Stimulated activated CD8-positive, alpha-beta memory T cell treated with anti-CD3 and anti-CD28 coated beads, Interleukin-4, amount 100 ng/mL, for 1 hour (primary cell): ENCODE data around the gene LETM1.

Source experiments
- DNase-seq, 2 donors: peaks; one replicate each; pipeline ENCODE4 v3.0.0-alpha.2; 2020; ENCODE audit warnings: low read depth in 2 of 2, low spot score in 1 of 2

Gene LETM1

GRCh38 chr4:1797298-1797860 is 58.6 kb downstream of the LETM1 start:
- no peak for DNase-seq

DNA sequence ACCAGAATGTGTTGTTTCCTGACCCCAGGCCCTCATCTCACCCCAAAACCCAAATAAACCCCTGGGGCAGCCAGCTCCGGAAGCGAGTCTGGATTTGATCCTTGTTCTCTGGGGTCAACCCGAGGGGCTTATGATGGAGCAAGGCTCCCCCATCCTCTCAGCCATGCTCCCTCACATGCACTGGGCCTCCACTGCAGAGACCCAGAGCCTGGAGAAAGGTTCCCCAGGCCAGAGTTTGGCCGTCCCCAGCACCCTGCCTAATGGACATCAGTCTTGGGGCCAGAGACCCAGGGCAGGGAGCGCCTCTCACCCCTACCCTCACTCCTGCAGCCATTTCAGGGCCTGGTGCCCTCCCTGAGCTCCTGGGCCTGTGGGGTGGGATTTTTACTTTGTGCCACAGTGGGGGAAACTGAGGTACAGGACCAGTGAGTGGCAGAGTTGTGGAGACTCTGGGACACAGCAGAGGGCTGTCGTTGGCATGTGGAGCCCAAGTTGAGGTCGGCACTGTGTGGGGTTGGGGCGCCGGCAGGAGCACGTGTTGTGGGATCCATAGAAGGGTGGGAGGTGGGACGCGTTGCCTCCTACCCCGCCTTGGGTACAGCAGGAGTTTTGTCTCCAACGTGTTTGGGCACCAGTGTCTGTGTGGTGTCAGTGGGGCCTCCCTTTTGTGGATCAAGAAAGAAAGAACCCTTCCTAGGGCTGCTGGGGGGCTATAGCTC is 59.3 kb downstream of the LETM1 start:
- DNase-seq: no peak

DNA sequence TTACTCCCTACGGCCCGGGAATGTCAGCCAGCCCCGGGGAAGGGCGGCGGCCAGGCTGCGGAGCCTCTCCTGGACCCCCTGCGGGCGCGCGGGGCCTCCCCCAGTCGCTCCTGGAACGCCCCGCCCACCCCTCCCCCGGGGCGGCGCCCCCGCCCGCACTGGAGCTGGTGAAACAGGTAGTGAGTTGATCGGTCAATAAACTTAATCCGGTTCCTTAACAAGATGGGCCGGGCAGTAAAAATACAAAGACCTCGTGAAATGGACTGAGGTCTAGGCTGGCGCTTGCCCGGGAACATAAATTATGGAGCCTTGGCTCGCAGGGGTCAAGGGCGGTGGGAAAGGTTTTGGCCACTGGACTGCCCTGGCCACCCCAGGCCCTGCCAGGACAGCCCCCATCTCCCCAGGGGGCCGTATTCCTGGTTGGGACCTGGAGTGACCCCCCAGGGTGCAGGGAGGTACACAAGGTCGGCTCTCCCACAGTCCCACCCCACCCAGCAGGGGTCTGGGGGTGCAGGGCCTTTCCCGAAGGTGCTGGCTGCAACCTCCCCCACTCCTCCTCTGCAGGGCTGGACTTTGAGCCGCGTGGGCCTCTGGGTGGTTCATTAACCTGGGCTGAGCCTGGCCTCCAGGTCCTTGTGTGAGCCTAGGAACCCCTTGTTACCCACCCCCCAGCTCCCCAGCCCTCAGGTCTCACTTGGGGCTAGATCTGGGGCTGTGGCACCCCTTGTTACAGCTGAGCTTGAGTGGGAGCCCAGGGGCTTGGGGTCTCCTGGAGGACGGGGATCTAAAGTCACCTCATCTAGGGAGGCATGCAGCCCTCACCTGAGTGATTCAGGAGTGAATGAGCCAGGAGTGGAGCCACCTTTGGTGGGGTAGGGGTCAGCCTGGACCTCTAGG is 60.4 kb downstream of the LETM1 start:
- DNase-seq: no peak

DNA sequence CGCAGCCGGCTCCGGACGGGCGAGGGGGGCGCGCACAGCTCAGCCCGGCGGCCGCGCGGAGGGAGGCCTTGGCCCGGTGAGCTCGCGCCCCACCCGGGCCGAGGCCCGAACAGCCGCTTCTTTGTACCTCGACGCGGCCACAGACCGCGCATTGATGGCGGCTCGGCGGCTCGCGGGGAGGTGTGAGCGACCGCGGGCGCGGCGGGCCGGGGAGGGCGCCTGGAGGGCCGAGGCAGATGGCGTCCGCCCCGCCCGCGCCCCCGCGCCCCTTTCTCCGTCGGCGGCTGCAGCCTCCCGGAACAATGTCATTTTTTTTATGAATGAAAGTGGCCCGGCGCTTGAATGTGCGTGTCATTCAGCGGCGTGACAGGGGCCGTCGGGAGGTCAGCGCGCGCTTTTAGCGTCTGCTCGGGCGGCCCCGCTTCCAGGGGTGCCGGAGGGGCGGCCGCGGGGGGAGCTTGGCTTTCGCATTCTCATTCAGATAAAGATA is 61.1 kb downstream of the LETM1 start:
- DNase-seq: no peak

DNA sequence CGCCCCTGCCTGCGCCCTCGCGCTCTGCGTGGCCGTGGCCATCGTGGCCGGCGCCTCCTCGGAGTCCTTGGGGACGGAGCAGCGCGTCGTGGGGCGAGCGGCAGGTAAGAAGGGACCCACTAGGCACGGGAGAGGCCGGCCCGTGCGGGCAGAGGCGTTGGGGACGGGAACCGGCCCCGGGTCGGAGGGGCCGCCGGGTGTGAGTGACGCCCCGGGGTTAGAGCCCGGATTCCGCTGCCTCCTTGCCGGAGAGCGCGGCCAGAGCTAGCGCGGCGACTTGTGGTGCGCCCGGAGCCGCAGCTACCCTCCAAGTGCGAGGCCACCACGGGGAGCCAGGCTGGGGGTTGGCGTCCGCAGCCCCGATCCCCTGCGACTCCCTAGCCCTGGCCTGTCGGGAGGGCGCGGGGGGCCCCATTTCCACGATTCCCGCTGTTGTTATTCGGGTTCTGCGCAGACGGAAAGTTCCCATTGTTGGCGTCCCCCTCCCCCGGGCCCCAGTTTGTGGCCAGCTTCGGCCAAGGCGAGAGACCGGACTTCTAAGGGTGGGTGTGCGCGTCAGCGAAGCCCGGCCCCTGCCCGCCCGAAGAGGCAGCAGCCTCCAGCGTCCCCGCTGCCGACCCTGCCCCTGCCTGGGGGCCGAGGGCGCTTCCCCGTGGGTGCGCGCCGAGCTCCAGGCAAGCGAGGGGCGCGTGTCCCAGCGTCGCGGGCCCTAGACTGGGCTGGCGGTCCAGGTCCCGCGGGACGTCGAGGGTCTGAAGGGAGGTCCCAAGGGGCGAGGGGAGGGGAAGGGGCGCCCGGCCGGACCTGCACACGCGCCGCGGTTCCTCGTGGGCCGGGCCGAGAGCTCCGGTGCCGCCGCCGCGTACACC is 61.8 kb downstream of the LETM1 start:
- DNase-seq: no peak

DNA sequence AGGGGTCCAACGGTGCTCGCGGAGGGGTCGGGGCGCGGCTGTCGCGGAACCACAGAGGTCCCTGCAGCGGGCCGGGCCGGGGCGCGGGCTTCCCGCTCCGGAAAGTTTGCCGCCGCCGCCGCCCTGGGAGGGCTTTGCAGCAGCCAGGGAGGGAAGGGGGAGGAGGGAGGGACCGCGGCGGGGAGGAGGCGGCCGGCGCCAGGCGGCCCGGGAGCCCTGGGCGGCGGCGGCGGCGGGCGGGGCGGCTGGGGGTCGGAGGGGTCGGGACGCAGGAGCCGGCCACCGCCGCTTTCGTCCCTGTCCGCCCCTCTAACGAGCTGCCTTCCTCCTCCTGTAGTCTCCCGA is 62.5 kb downstream of the LETM1 start:
- peak in 1 of 2 donors; percentile 11 for DNase-seq

DNA sequence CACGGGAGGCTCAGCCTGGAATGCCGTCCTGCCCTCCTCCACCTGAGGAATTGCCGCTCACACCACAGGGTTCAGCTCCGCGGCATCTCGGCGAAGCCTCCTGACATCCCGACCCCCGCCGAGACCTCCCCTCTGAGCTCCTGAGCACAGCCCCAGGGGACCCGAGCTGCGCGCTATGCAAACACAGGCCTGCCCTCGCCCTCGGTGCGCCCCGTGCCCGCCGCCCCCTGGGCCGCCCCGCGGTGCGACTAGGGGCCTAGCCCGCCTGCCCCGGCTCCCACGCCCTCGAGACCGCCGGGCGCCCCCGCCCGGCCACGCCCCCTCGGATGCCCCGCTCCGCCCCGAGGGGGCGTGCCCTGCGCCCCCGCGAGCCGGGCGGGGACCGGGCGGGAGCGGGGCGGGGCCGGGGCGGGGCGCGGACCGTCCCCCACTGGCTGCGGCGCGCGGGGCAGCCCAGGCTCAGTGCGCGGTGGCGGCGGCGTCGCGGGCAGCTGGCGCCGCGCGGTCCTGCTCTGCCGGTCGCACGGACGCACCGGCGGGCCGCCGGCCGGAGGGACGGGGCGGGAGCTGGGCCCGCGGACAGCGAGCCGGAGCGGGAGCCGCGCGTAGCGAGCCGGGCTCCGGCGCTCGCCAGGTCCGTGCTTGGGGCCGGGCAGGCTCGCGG is 63.0 kb downstream of the LETM1 start, which contains the start of gene FGFR3:
TSS of gene FGFR3 (plus strand) at position 462 of the 664 bp plus-strand sequence. CDS start 642 bp downstream, outside the sequence.
- peak in 1 of 2 donors; percentile 8 for DNase-seq

DNA sequence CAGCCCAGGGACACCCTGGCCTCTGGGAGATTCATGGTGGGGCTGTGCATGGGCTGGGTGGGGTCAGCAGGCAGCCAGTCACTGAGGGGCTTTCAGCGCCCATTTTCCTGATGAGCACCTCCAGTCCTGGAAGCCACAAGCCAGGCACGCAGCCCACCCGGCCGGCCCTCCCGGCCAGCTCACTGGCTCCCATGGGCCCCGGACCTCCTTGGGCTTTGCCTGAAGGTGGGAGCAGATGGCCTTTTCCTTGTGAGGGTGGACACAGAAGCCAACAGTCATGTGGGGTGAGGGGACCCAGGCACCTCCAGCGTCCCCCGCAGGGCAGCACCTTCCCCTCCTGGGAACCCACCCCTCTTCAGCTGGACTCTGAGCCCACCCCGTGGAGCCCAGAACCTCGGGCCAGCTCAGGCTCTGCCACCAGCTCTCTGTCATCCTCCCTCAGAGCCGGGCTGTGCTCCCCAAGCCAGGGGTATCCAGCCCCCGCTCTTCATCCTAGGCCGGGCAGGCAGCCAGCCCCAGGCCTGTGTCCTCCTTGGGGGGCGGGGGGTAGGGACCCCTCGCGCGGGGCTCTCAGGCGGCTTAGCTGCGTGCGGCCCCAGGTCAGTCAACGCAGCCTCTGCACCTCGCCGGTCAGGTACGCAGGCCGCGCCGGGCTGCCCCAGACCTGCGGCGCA is 63.7 kb downstream of the LETM1 start:
- no peak for DNase-seq

GRCh38 chr4:1790005-1790404 is 66.0 kb downstream of the LETM1 start:
- DNase-seq: no peak

- no peak for DNase-seq
Observed at GRCh38 chr4:1789552-1789951, 66.4 kb downstream of the LETM1 start.

DNA sequence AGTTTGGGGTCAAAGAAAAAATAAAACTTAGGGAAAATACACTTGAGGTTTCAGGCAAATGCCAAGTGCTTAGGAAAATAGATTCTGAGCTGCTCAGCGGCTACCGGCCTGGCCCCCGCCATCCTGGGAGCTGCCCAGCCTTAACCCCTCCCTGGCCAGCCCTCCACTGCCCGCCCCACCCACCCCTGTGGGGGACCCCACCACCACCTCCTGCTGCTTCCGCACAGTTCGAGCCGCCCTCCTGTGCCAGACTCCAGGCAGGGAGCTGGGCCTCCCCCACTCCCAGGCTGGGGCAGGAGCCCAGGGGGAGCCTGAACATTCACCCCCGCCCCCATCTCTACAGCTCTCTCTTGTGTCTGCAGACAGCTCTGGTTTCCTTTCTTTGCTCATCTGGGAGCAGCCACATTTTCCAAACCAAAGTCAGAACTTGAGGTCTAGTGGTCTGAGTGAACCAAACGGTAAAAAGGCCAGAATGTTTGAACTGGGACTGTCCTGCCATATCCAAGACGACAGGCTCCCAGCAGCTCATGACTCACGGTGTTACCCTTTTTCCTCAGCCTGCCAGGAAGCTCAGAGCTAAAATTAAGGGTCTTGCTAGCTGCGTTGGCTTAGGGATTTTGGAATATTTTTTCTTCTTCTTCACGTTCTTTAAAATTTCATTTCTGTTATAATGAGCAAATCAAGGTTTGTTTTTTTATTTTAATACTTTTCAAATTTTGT is 67.5 kb downstream of the LETM1 start:
- DNase-seq: no peak

DNA sequence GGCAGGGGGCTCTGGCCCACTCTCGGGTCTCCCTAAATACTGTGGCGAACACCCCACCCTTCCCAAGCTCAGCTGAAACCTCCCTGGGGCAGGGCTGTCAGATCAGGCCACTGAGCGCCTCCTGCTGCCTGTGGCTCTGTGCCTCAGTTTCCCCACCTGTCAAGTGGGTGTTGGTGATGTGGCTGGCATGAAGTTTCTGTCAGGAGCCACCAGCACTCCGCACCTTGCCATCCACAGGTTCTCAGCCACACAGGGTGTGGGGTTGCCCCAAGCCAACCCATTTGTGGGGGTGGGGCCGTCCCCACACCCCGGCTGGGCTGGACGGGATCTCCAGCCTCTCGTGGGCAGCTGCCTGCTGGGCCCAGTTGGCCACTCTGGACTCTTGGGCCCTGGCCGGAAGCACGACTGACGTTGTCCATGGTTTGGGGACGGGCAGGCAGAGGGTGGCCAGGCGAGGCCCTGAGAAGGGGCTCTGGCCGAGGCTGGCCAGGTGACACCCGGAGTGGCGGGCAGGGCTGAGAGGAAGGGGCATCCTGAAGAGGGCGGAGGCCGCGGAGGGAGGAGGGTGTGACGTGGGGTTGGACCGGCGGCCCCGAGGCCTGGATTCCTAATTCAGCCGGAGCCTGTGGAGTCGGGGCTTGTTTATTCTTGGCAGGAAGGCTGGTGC is 68.4 kb downstream of the LETM1 start:
- DNase-seq: no peak

DNA sequence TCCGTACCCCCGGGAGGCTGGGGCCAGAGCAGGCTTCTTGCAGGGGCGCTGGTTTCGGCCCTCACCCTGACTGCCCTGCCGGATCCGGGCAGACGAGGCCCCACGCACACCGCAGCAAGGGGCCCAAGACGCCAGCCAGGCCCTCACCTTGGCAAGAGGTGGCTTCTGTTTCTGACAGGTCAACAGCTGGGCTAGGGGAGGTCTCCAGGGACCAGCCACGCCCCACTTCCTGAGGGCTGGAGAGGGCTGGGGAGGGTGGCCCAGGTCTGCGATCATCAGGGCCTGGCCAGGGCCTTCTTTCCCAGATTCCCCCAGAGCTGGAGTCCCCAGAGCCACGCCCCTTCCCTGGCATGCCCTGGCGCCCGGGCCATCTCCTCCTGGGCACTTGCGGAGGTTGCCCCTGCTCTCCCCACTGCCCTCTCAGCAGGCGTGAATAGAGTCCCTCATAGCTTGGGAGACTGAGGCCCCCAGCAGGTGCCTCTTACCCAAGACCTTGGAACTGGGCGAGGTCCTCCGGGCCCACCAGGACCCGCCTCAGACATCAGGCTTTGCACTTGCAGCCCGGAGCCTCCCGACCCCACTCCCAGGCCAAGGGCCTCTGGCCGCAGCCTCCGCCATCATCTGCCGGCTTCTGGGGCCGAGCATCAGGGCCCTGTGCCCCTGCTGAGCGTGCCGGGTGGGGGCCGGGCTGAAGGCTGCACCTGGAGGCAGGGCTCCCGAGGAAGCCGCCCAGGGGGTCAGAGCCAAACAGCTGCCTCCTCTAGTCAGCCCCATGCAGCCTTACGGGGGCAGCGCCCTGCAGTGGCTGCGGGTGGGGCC is 69.2 kb downstream of the LETM1 start:
- no peak for DNase-seq

DNA sequence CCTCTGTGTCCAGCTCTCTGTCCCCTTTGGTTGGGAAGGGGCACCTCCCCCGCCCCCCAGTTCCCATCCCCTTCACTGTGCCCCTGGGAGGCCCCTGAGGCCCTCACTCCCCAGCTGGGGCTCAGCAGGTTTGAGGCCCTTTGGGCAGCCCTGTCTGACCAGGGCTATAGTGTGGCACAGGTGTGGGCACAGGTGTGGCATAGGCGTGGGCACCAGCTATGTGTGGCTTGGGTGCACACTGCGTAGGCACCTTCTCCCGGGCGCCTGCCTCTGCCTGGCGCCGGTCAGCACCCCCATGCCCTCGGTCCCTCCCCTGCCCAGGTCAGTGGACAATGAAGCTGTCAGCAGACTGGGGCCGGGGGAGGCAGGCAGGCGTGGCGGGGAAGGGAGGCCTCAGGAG is 70.4 kb downstream of the LETM1 start:
- no peak for DNase-seq

- no peak for DNase-seq
Observed at GRCh38 chr4:1784789-1785591, 71.0 kb downstream of the LETM1 start.

DNA sequence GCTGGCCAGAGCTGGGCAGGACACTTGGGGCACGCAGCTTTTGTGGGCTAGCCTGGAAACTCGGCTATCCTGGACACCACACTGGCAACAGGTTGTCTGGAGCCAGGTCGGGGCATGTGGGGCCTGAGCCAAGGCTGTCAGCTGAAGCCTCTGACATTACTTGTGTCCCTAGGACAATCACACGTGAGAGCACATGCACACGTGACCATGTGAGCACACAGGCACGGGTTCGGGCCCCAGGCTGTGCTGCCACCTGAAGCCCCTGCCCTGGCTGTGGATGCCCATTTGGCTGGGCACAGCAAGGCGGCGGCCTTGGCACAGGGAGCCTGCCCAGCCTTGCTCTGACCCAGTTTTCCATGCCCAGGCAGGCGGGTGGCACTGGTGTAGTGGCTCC is 71.6 kb downstream of the LETM1 start:
- no peak for DNase-seq

GRCh38 chr4:1783970-1784369 is 72.0 kb downstream of the LETM1 start:
- DNase-seq: no peak
